ENCODE data around the gene SIDT1. TPM values are rescaled to one million over a fixed set of nuclear protein-coding genes. Genes with fewer than 3 reads are reported as not detected.

Gene SIDT1
- total and polyA plus RNA-seq, 9 donors, result 1.8 to 3.7 (median 2.1) TPM

- no peak overlapping the region for H3K4me3 ChIP-seq (ENCODE audit: low read length)
- peaks cover 11% of the 10 kb centered on the region for H3K4me1 ChIP-seq (ENCODE audit: control insufficient read depth, insufficient read depth, low read length)
- no peak overlapping the region for H3K27ac ChIP-seq (ENCODE audit: low read length)
- H3K36me3 ChIP-seq (ENCODE audit: control insufficient read depth, insufficient read depth, low read length), result no peaks in the 10 kb centered on the region
- DNase-seq, result no peak
- peaks cover 29% of the 10 kb centered on the region for H3K27me3 ChIP-seq (ENCODE audit: control insufficient read depth, insufficient read depth, low read length)
- H3K9me3 ChIP-seq (replicated peaks; ENCODE audit: control insufficient read depth, low read depth, low read length), result no peaks in the 10 kb centered on the region
These were observed 4.8 kb downstream of the SIDT1 start for GRCh38 chr3:113537155-113537554.

- no peak for DNase-seq
- Histone ChIP-seq H3K27ac (ENCODE audit: low read length) (no peak overlapping the region), H3K4me3 (ENCODE audit: low read length) (no peak overlapping the region), H3K4me1 (ENCODE audit: control insufficient read depth, insufficient read depth, low read length) (no peaks in the 10 kb centered on the region), H3K27me3 (ENCODE audit: control insufficient read depth, insufficient read depth, low read length) (no peaks in the 10 kb centered on the region), H3K36me3 (ENCODE audit: control insufficient read depth, insufficient read depth, low read length) (no peaks in the 10 kb centered on the region), H3K9me3 (replicated peaks; ENCODE audit: control insufficient read depth, low read depth, low read length) (no peaks in the 10 kb centered on the region)
- no CpG with 5 or more reads among the region's 2 CpGs for WGBS (ENCODE audit: insufficient coverage)
These were observed 9.2 kb downstream of the SIDT1 start for GRCh38 chr3:113541519-113541918.

GRCh38 chr3:113545594-113545993 is 13.2 kb downstream of the SIDT1 start:
- Histone ChIP-seq H3K4me3 (ENCODE audit: low read length) (no peak overlapping the region), H3K36me3 (ENCODE audit: control insufficient read depth, insufficient read depth, low read length) (no peaks in the 10 kb centered on the region), H3K27ac (ENCODE audit: low read length) (no peak overlapping the region), H3K4me1 (ENCODE audit: control insufficient read depth, insufficient read depth, low read length) (no peaks in the 10 kb centered on the region), H3K27me3 (ENCODE audit: control insufficient read depth, insufficient read depth, low read length) (no peaks in the 10 kb centered on the region), H3K9me3 (replicated peaks; ENCODE audit: control insufficient read depth, low read depth, low read length) (peaks cover 2% of the 10 kb centered on the region)
- DNase-seq, result no peak
- no CpG with 5 or more reads among the region's 1 CpG for WGBS (ENCODE audit: insufficient coverage)

GRCh38 chr3:113546414-113546893 is 14.1 kb downstream of the SIDT1 start:
- Histone ChIP-seq H3K27me3 (ENCODE audit: control insufficient read depth, insufficient read depth, low read length) (no peaks in the 10 kb centered on the region), H3K27ac (ENCODE audit: low read length) (no peak overlapping the region), H3K36me3 (ENCODE audit: control insufficient read depth, insufficient read depth, low read length) (no peaks in the 10 kb centered on the region), H3K4me1 (ENCODE audit: control insufficient read depth, insufficient read depth, low read length) (no peaks in the 10 kb centered on the region), H3K9me3 (replicated peaks; ENCODE audit: control insufficient read depth, low read depth, low read length) (peaks cover 2% of the 10 kb centered on the region), H3K4me3 (ENCODE audit: low read length) (no peak overlapping the region)
- 100% methylated on average over 1 of the region's 3 CpGs for WGBS (ENCODE audit: insufficient coverage)
- peak; percentile 42 for DNase-seq

- H3K4me3 ChIP-seq (ENCODE audit: low read length), result no peak overlapping the region
- no peaks in the 10 kb centered on the region for H3K27me3 ChIP-seq (ENCODE audit: control insufficient read depth, insufficient read depth, low read length)
- DNase-seq, result no peak
- WGBS (ENCODE audit: insufficient coverage), result no CpG with 5 or more reads among the region's 2 CpGs
- H3K36me3 ChIP-seq (ENCODE audit: control insufficient read depth, insufficient read depth, low read length), result no peaks in the 10 kb centered on the region
- H3K27ac ChIP-seq (ENCODE audit: low read length), result no peak overlapping the region
- peaks cover 2% of the 10 kb centered on the region for H3K9me3 ChIP-seq (replicated peaks; ENCODE audit: control insufficient read depth, low read depth, low read length)
- no peaks in the 10 kb centered on the region for H3K4me1 ChIP-seq (ENCODE audit: control insufficient read depth, insufficient read depth, low read length)
These were observed 16.1 kb downstream of the SIDT1 start for GRCh38 chr3:113548501-113548900.

GRCh38 chr3:113551820-113552219 is 19.5 kb downstream of the SIDT1 start:
- peaks cover 2% of the 10 kb centered on the region for H3K9me3 ChIP-seq (replicated peaks; ENCODE audit: control insufficient read depth, low read depth, low read length)
- H3K4me1 ChIP-seq (ENCODE audit: control insufficient read depth, insufficient read depth, low read length), result no peaks in the 10 kb centered on the region
- no peaks in the 10 kb centered on the region for H3K36me3 ChIP-seq (ENCODE audit: control insufficient read depth, insufficient read depth, low read length)
- no peak overlapping the region for H3K27ac ChIP-seq (ENCODE audit: low read length)
- no peaks in the 10 kb centered on the region for H3K27me3 ChIP-seq (ENCODE audit: control insufficient read depth, insufficient read depth, low read length)
- no peak for DNase-seq
- no CpG with 5 or more reads among the region's 5 CpGs for WGBS (ENCODE audit: insufficient coverage)
- H3K4me3 ChIP-seq (ENCODE audit: low read length), result no peak overlapping the region

- no CpG with 5 or more reads among the region's 3 CpGs for whole genome bisulfite sequencing (ENCODE audit: insufficient coverage)
- Histone ChIP-seq H3K4me1 (ENCODE audit: control insufficient read depth, insufficient read depth, low read length) (no peaks in the 10 kb centered on the region), H3K4me3 (ENCODE audit: low read length) (no peak overlapping the region), H3K36me3 (ENCODE audit: control insufficient read depth, insufficient read depth, low read length) (no peaks in the 10 kb centered on the region), H3K9me3 (replicated peaks; ENCODE audit: control insufficient read depth, low read depth, low read length) (peaks cover 2% of the 10 kb centered on the region), H3K27me3 (ENCODE audit: control insufficient read depth, insufficient read depth, low read length) (no peaks in the 10 kb centered on the region), H3K27ac (ENCODE audit: low read length) (no peak overlapping the region)
- DNase-seq, result no peak
These were observed 20.5 kb downstream of the SIDT1 start for GRCh38 chr3:113552851-113553250.

GRCh38 chr3:113555138-113555537 is 22.8 kb downstream of the SIDT1 start:
- H3K4me1 ChIP-seq (ENCODE audit: control insufficient read depth, insufficient read depth, low read length), result no peaks in the 10 kb centered on the region
- DNase-seq, result no peak
- no peaks in the 10 kb centered on the region for H3K36me3 ChIP-seq (ENCODE audit: control insufficient read depth, insufficient read depth, low read length)
- H3K27ac ChIP-seq (ENCODE audit: low read length), result no peak overlapping the region
- H3K9me3 ChIP-seq (replicated peaks; ENCODE audit: control insufficient read depth, low read depth, low read length), result no peaks in the 10 kb centered on the region
- no peaks in the 10 kb centered on the region for H3K27me3 ChIP-seq (ENCODE audit: control insufficient read depth, insufficient read depth, low read length)
- no peak overlapping the region for H3K4me3 ChIP-seq (ENCODE audit: low read length)
- 86% methylated on average over 1 of the region's 1 CpG for WGBS (ENCODE audit: insufficient coverage)

GRCh38 chr3:113556316-113556945 is 24.1 kb downstream of the SIDT1 start:
- no peak overlapping the region for H3K27ac ChIP-seq (ENCODE audit: low read length)
- H3K27me3 ChIP-seq (ENCODE audit: control insufficient read depth, insufficient read depth, low read length), result no peaks in the 10 kb centered on the region
- H3K36me3 ChIP-seq (ENCODE audit: control insufficient read depth, insufficient read depth, low read length), result no peaks in the 10 kb centered on the region
- no peak for DNase-seq
- no peak overlapping the region for H3K4me3 ChIP-seq (ENCODE audit: low read length)
- no peaks in the 10 kb centered on the region for H3K4me1 ChIP-seq (ENCODE audit: control insufficient read depth, insufficient read depth, low read length)
- 71% methylated on average over 1 of the region's 6 CpGs for WGBS (ENCODE audit: insufficient coverage)
- H3K9me3 ChIP-seq (replicated peaks; ENCODE audit: control insufficient read depth, low read depth, low read length), result no peaks in the 10 kb centered on the region

GRCh38 chr3:113556946-113557335 is 24.6 kb downstream of the SIDT1 start:
- no CpG with 5 or more reads among the region's 7 CpGs for WGBS (ENCODE audit: insufficient coverage)
- Histone ChIP-seq H3K36me3 (ENCODE audit: control insufficient read depth, insufficient read depth, low read length) (no peaks in the 10 kb centered on the region), H3K27me3 (ENCODE audit: control insufficient read depth, insufficient read depth, low read length) (no peaks in the 10 kb centered on the region), H3K9me3 (replicated peaks; ENCODE audit: control insufficient read depth, low read depth, low read length) (no peaks in the 10 kb centered on the region), H3K27ac (ENCODE audit: low read length) (no peak overlapping the region), H3K4me3 (ENCODE audit: low read length) (no peak overlapping the region), H3K4me1 (ENCODE audit: control insufficient read depth, insufficient read depth, low read length) (no peaks in the 10 kb centered on the region)
- DNase-seq, result no peak

- no peak overlapping the region for H3K4me3 ChIP-seq (ENCODE audit: low read length)
- no peaks in the 10 kb centered on the region for H3K9me3 ChIP-seq (replicated peaks; ENCODE audit: control insufficient read depth, low read depth, low read length)
- no peaks in the 10 kb centered on the region for H3K4me1 ChIP-seq (ENCODE audit: control insufficient read depth, insufficient read depth, low read length)
- H3K36me3 ChIP-seq (ENCODE audit: control insufficient read depth, insufficient read depth, low read length), result no peaks in the 10 kb centered on the region
- DNase-seq, result no peak
- no peaks in the 10 kb centered on the region for H3K27me3 ChIP-seq (ENCODE audit: control insufficient read depth, insufficient read depth, low read length)
- H3K27ac ChIP-seq (ENCODE audit: low read length), result no peak overlapping the region
These were observed 25.0 kb downstream of the SIDT1 start for GRCh38 chr3:113557374-113557773.

Measured in muscle of leg (tissue), 11 donors.